CD4-positive, CD25-positive, alpha-beta regulatory T cell (primary cell): ENCODE measurements around the gene PPP2R5A. TPM values are rescaled to one million over a fixed set of nuclear protein-coding genes. Genes with fewer than 3 reads are reported as not detected.

Experiments
- ATAC-seq, 2 donors: fragments of 150-1000 bp; cut with Tn5 transposase; one replicate each; pipeline ENCODE4 v1.10.0; 2021; ENCODE audit warnings: low read depth in 2 of 2, moderate number of reproducible peaks in 2 of 2, moderate library complexity in 1 of 2
- DNase-seq, 3 donors: peaks; one replicate each; pipeline versions ENCODE4 v3.0.0 to v3.0.0-alpha.2; 2012 to 2022; ENCODE audit warnings: mixed read lengths in 1 of 3
- H3K27ac ChIP-seq: one replicate; pipeline ENCODE4 v1.7.0; 2013; ENCODE audit warnings: mild to moderate bottlenecking, low read length; ENCODE audit not compliant: insufficient read depth, poor library complexity, severe bottlenecking
- H3K27me3 ChIP-seq: one replicate; pipeline ENCODE4 v1.7.0; 2013; ENCODE audit warnings: low read length; ENCODE audit not compliant: control insufficient read depth, insufficient read depth
- H3K36me3 ChIP-seq: one replicate; pipeline ENCODE4 v1.7.0; 2013; ENCODE audit warnings: mild to moderate bottlenecking, low read length, moderate library complexity; ENCODE audit not compliant: control insufficient read depth, insufficient read depth
- H3K4me1 ChIP-seq: 2 replicates; pipeline ENCODE4 v1.7.0; 2013; ENCODE audit warnings: mild to moderate bottlenecking, low read length; ENCODE audit not compliant: insufficient read depth, control insufficient read depth, poor library complexity, severe bottlenecking
- H3K4me3 ChIP-seq: one replicate; pipeline ENCODE4 v1.7.0; 2013; ENCODE audit warnings: low read depth, mild to moderate bottlenecking, low read length, moderate library complexity
- H3K9me3 ChIP-seq, 2 experiments: 1 replicate in 1 of 2; 2 replicates in 1 of 2; pipeline ENCODE4 v1.7.0; 2013; ENCODE audit warnings: low read length in 2 of 2, mild to moderate bottlenecking in 1 of 2, moderate library complexity in 1 of 2; ENCODE audit not compliant: control insufficient read depth in 2 of 2
- H3K27ac Mint-ChIP-seq, 3 donors: one replicate each; pipeline ENCODE4 v1.8.0; 2020 to 2022; ENCODE audit warnings: mild to moderate bottlenecking in 3 of 3, mixed read lengths in 3 of 3, moderate library complexity in 2 of 3
- H3K27me3 Mint-ChIP-seq: one replicate; pipeline ENCODE4 v1.8.0; 2022; ENCODE audit warnings: mild to moderate bottlenecking, mixed read lengths
- H3K36me3 Mint-ChIP-seq: one replicate; pipeline ENCODE4 v1.8.0; 2020; ENCODE audit warnings: mixed read lengths
- H3K4me1 Mint-ChIP-seq, 4 donors: one replicate each; pipeline ENCODE4 v1.8.0; 2020 to 2022; ENCODE audit warnings: mixed read lengths in 4 of 4, mild to moderate bottlenecking in 1 of 4
- H3K4me3 Mint-ChIP-seq, 4 donors: one replicate each; pipeline ENCODE4 v1.8.0; 2020 to 2022; ENCODE audit warnings: mild to moderate bottlenecking in 4 of 4, mixed read lengths in 4 of 4, moderate library complexity in 3 of 4
- H3K9me3 Mint-ChIP-seq, 7 donors: one replicate each; pipeline ENCODE4 v1.8.0; 2020 to 2022; ENCODE audit warnings: mixed read lengths in 7 of 7, mild to moderate bottlenecking in 3 of 7, moderate library complexity in 2 of 7
- polyA plus RNA-seq, 4 donors: library from polyadenylated mRNA; unstranded; fragments of 300-500 nt; fragmentation: Illumina TruSeq; gene quantifications; one replicate each; pipeline ENCODE4 v1.2.3, GENCODE V29; 2021
- total RNA-seq: library from RNA; stranded (reverse); gene quantifications from one replicate; pipeline ENCODE4 v1.2.3, GENCODE V29; 2022

The PPP2R5A gene
- total and polyA plus RNA-seq, 5 donors from 2014 or later = 41.6 to 64.6 (median 48.5) TPM

DNA sequence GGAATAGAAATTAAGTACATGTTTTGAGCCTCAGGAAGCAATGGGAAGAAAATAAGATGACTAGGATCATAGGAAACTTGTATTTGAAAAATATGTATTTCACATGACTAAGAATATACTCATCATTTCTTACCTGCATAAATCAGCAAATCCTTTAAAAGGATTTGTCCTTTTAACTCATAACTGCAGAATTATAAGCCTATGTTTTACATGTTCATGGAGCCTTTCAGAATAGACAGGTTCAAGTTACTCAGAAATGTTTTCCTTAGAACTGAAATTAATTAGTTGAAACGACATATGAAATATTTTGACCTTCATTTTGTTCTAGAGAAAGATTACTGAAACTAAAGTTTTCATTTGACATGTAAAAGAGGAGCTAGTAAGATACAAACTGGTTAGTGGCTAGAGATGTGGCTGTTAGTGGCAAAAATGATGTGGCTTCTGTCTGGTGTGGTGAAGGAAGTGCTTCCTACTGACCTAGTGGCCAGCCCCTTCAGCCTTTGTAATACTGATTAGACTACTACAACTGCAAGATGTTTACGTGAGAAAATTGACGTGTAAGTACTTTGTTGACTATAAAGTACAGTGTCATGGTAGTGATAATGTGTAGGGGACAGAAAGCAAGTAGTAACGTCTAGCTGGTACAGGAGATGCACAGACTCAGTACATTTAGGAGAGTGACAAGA, 74.7 kb downstream of the PPP2R5A start:
- DNase-seq = peak in 1 of 3 donors; percentile 35
- H3K27ac Mint-ChIP-seq = peak overlapping the region; percentile 7 to 22 (median 19)
- peaks cover 21% of the 10 kb centered on the region for H3K36me3 Mint-ChIP-seq
- H3K9me3 ChIP-seq = no peaks in the 10 kb centered on the region
- no peak overlapping the region for H3K4me3 ChIP-seq
- no peak overlapping the region for H3K4me3 Mint-ChIP-seq
- H3K27ac ChIP-seq = no peak overlapping the region
- no peaks in the 10 kb centered on the region for H3K27me3 ChIP-seq
- no peaks in the 10 kb centered on the region for H3K4me1 ChIP-seq
- no peak for ATAC-seq
- H3K27me3 Mint-ChIP-seq = no peaks in the 10 kb centered on the region
- no peaks in the 10 kb centered on the region for H3K9me3 Mint-ChIP-seq
- peaks cover 0 to 10% (median 6%) of the 10 kb centered on the region in 4 donors for H3K4me1 Mint-ChIP-seq
- H3K36me3 ChIP-seq = peaks cover 78% of the 10 kb centered on the region

- H3K4me3 ChIP-seq = no peak overlapping the region
- Mint-ChIP-seq H3K9me3 (peaks cover 0 to 3% (median 0%) of the 10 kb centered on the region in 7 donors), H3K36me3 (peaks cover 39% of the 10 kb centered on the region), H3K4me3 (no peak overlapping the region), H3K4me1 (peaks cover 0 to 15% (median 6%) of the 10 kb centered on the region in 4 donors), H3K27ac (peak overlapping the region in 2 of 3 donors; percentile 0 to 69), H3K27me3 (no peaks in the 10 kb centered on the region)
- H3K9me3 ChIP-seq = no peaks in the 10 kb centered on the region
- ATAC-seq (no peak), DNase-seq (no peak)
- H3K27ac ChIP-seq = no peak overlapping the region
- peaks cover 62% of the 10 kb centered on the region for H3K36me3 ChIP-seq
- no peaks in the 10 kb centered on the region for H3K4me1 ChIP-seq
- no peaks in the 10 kb centered on the region for H3K27me3 ChIP-seq
Measured at GRCh38 chr1:212364985-212365384, 79.8 kb downstream of the PPP2R5A start.

- ATAC-seq = no peak
- H3K4me1 ChIP-seq = no peaks in the 10 kb centered on the region
- H3K36me3 Mint-ChIP-seq = peaks cover 40% of the 10 kb centered on the region
Measured at GRCh38 chr1:212366901-212367300, 81.7 kb downstream of the PPP2R5A start.

GRCh38 chr1:212367474-212368072, 82.4 kb downstream of the PPP2R5A start:
- Mint-ChIP-seq H3K4me3 (no peak overlapping the region), H3K27ac (no peak overlapping the region), H3K36me3 (peaks cover 44% of the 10 kb centered on the region), H3K27me3 (no peaks in the 10 kb centered on the region), H3K9me3 (peaks cover 0 to 3% (median 0%) of the 10 kb centered on the region in 7 donors), H3K4me1 (peaks cover 0 to 9% (median 3%) of the 10 kb centered on the region in 4 donors)
- DNase-seq (no peak), ATAC-seq (no peak)
- Histone ChIP-seq H3K4me3 (no peak overlapping the region), H3K9me3 (no peaks in the 10 kb centered on the region), H3K4me1 (no peaks in the 10 kb centered on the region), H3K36me3 (peaks cover 39% of the 10 kb centered on the region), H3K27me3 (no peaks in the 10 kb centered on the region), H3K27ac (no peak overlapping the region)

More at GRCh38 chr1:212366901-212367300, 81.7 kb downstream of the PPP2R5A start:
- no peak for DNase-seq
- H3K9me3 ChIP-seq = no peaks in the 10 kb centered on the region
- peaks cover 44% of the 10 kb centered on the region for H3K36me3 ChIP-seq
- peaks cover 0 to 3% (median 0%) of the 10 kb centered on the region in 7 donors for H3K9me3 Mint-ChIP-seq
- H3K27ac ChIP-seq = no peak overlapping the region
- H3K4me3 Mint-ChIP-seq = no peak overlapping the region
- no peak overlapping the region for H3K4me3 ChIP-seq
- peak overlapping the region in 1 of 3 donors; percentile 14 for H3K27ac Mint-ChIP-seq
- H3K4me1 Mint-ChIP-seq = peaks cover 0 to 9% (median 3%) of the 10 kb centered on the region in 4 donors
- no peaks in the 10 kb centered on the region for H3K27me3 Mint-ChIP-seq
- no peaks in the 10 kb centered on the region for H3K27me3 ChIP-seq

DNA sequence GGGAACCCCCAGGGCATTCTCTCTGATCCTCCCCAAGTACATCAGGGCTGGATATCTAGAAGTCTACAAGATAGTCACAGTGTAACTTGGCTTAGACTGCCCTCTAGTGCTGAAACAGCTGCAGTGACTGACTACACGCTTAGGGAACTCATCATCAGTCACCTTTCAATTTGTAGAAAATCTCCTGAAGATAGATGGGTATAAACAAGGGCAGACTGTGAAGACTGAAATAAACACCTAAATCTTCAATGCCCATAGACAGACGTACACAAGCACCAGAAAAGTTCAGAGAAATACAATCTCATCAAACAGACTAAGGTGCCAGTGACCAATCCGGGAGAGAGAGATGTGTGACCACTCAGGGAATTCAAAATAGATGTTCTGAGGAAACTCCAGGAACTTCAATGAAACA, 82.9 kb downstream of the PPP2R5A start:
- peak; percentile 80 for ATAC-seq
- Histone ChIP-seq H3K27ac (no peak overlapping the region), H3K4me1 (no peaks in the 10 kb centered on the region), H3K9me3 (no peaks in the 10 kb centered on the region), H3K36me3 (peaks cover 34% of the 10 kb centered on the region), H3K4me3 (no peak overlapping the region), H3K27me3 (no peaks in the 10 kb centered on the region)
- peak overlapping the region in 1 of 3 donors; percentile 35 for H3K27ac Mint-ChIP-seq
- no peaks in the 10 kb centered on the region for H3K27me3 Mint-ChIP-seq
- DNase-seq = peak; percentile 25 to 82 (median 55)
- peaks cover 0 to 3% (median 0%) of the 10 kb centered on the region in 7 donors for H3K9me3 Mint-ChIP-seq
- peaks cover 0 to 9% (median 3%) of the 10 kb centered on the region in 4 donors for H3K4me1 Mint-ChIP-seq
- H3K4me3 Mint-ChIP-seq = no peak overlapping the region
- H3K36me3 Mint-ChIP-seq = peaks cover 48% of the 10 kb centered on the region

GRCh38 chr1:212375986-212376385, 90.8 kb downstream of the PPP2R5A start:
- Mint-ChIP-seq H3K9me3 (no peaks in the 10 kb centered on the region), H3K36me3 (peaks cover 55% of the 10 kb centered on the region), H3K4me3 (no peak overlapping the region), H3K4me1 (peaks cover 0 to 6% (median 2%) of the 10 kb centered on the region in 4 donors), H3K27ac (no peak overlapping the region), H3K27me3 (no peaks in the 10 kb centered on the region)
- ATAC-seq = no peak
- Histone ChIP-seq H3K27ac (no peak overlapping the region), H3K4me1 (no peaks in the 10 kb centered on the region), H3K4me3 (no peak overlapping the region), H3K36me3 (peaks cover 45% of the 10 kb centered on the region), H3K9me3 (no peaks in the 10 kb centered on the region), H3K27me3 (no peaks in the 10 kb centered on the region)
- DNase-seq = no peak

- no peaks in the 10 kb centered on the region for H3K9me3 ChIP-seq
- H3K27me3 ChIP-seq = no peaks in the 10 kb centered on the region
- H3K4me3 Mint-ChIP-seq = no peak overlapping the region
- H3K36me3 ChIP-seq = peaks cover 49% of the 10 kb centered on the region
- H3K27ac ChIP-seq = no peak overlapping the region
- peaks cover 45% of the 10 kb centered on the region for H3K36me3 Mint-ChIP-seq
- no peak overlapping the region for H3K27ac Mint-ChIP-seq
- DNase-seq = no peak
- H3K4me1 ChIP-seq = no peaks in the 10 kb centered on the region
- H3K4me3 ChIP-seq = no peak overlapping the region
- no peaks in the 10 kb centered on the region for H3K27me3 Mint-ChIP-seq
- H3K9me3 Mint-ChIP-seq = no peaks in the 10 kb centered on the region
- no peak for ATAC-seq
- peaks cover 0 to 6% (median 2%) of the 10 kb centered on the region in 4 donors for H3K4me1 Mint-ChIP-seq
Measured at GRCh38 chr1:212377644-212378043, 92.4 kb downstream of the PPP2R5A start.
